Mononuclear cell (primary cell): ENCODE measurements around the gene SLC38A2. TPM values are rescaled to one million over a fixed set of nuclear protein-coding genes. Genes with fewer than 3 reads are reported as not detected.
"Not testable (repeated sequence)": the region's sequence is repeated elsewhere in the genome, so short reads cannot be mapped to it uniquely, and the experiment has no call there.

ENCODE experiments used
- H3K27me3 ChIP-seq: 2 replicates; pipeline ENCODE4 v1.6.0; 2011; ENCODE audit warnings: low read length, control low read depth; ENCODE audit not compliant: insufficient read depth
- H3K4me1 ChIP-seq: 2 replicates; pipeline ENCODE4 v1.5.1; 2011; ENCODE audit warnings: mild to moderate bottlenecking, low read length, control low read depth; ENCODE audit not compliant: insufficient read depth
- H3K4me3 ChIP-seq: 2 replicates; pipeline ENCODE4 v1.5.1; 2011; ENCODE audit warnings: mild to moderate bottlenecking, low read length, moderate library complexity
- H3K9me3 ChIP-seq: 2 replicates; pipeline ENCODE4 v1.5.1; 2011; ENCODE audit warnings: low read depth, mild to moderate bottlenecking, control low read depth, low read length
- total RNA-seq: library from RNA; depleted of rRNA; stranded (reverse); fragments of >200 nt; gene quantifications from one replicate; pipeline ENCODE4 v1.2.3, GENCODE V29; 2012

SLC38A2 gene
- total RNA-seq, 1 donor = 277 TPM

- Histone ChIP-seq H3K4me1 (no peaks in the 10 kb centered on the region), H3K4me3 (no peak overlapping the region), H3K9me3 (no peaks in the 10 kb centered on the region), H3K27me3 (no peaks in the 10 kb centered on the region)
Measured at GRCh38 chr12:46351886-46352650, 20.5 kb downstream of the SLC38A2 start.

DNA sequence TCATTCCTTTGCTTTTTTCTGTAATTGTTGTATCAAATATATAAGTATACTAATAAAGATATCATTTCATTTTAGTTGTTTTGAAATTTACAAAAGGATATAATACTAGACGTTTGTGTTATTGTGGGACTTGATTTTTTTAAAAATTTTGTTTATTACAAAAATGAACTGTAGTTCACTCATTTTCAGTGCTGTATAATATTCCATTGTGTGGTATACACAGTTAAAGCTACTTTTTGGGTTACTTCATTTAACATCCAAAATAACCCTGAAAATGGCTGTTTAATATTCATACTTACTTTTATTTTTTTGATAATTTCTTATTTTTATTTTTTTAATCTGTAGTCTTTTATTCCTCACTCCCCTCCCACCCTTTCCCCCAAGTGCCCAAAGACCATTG is 21.4 kb downstream of the SLC38A2 start:
- Histone ChIP-seq H3K27me3 (no peaks in the 10 kb centered on the region), H3K9me3 (no peaks in the 10 kb centered on the region), H3K4me3 (no peak overlapping the region), H3K4me1 (no peaks in the 10 kb centered on the region)

GRCh38 chr12:46349253-46349652 is 23.3 kb downstream of the SLC38A2 start:
- H3K4me3 ChIP-seq = no peak overlapping the region
- no peaks in the 10 kb centered on the region for H3K27me3 ChIP-seq
- no peaks in the 10 kb centered on the region for H3K9me3 ChIP-seq
- H3K4me1 ChIP-seq = no peaks in the 10 kb centered on the region

- no peaks in the 10 kb centered on the region for H3K9me3 ChIP-seq
- H3K27me3 ChIP-seq = no peaks in the 10 kb centered on the region
- no peak overlapping the region for H3K4me3 ChIP-seq
- H3K4me1 ChIP-seq = no peaks in the 10 kb centered on the region
Measured at GRCh38 chr12:46343118-46343852, 29.3 kb downstream of the SLC38A2 start.

DNA sequence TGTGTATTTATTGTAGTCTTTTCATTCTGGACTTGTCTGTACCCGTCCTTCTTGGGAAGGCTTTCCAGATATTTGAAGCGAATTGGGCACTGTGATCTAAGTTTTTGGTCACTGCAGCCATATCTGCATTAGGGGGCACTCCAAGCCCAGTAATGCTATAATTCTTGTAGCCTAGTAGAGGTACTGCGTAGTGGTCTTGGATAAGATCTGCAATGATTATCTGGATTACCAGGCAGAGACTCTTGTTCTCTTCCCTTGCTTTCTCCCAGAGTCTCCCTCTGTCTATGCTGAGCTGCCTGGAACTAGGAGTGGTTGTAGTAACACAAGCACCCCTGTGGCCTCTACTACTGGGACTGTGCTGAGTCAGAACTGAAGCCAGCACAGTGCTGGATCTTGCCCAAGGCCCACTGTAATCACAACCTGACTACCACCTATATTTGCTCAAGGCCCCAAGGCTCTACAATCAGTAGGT is 30.0 kb downstream of the SLC38A2 start:
- H3K9me3 ChIP-seq = no peaks in the 10 kb centered on the region
- H3K4me3 ChIP-seq = no peak overlapping the region
- no peaks in the 10 kb centered on the region for H3K27me3 ChIP-seq
- no peaks in the 10 kb centered on the region for H3K4me1 ChIP-seq

DNA sequence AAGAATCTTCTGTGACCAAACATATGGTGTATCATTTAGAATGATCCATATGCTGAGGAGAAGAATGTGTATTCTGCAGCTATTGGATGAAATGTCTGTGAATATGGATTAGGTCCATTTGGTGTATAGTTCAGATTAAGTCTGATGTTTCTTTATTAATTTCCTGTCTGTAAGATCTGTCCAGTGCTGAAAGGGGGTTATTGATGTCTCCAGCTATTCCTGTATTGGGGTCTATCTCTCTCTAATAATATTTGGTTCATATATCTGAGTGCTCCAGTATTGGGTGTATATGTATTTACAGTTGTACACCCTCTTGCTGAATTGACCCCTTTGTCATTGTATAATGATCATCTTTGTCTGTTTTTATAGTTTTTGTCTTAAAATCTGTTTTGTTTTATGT is 33.5 kb downstream of the SLC38A2 start:
- no peaks in the 10 kb centered on the region for H3K9me3 ChIP-seq
- H3K4me1 ChIP-seq = no peaks in the 10 kb centered on the region
- H3K27me3 ChIP-seq = no peaks in the 10 kb centered on the region
- H3K4me3 ChIP-seq = no peak overlapping the region

- Histone ChIP-seq H3K9me3 (peaks cover 15% of the 10 kb centered on the region), H3K4me1 (no peaks in the 10 kb centered on the region), H3K27me3 (no peaks in the 10 kb centered on the region), H3K4me3 (no peak overlapping the region)
Measured at GRCh38 chr12:46332260-46332659, 40.3 kb downstream of the SLC38A2 start.

DNA sequence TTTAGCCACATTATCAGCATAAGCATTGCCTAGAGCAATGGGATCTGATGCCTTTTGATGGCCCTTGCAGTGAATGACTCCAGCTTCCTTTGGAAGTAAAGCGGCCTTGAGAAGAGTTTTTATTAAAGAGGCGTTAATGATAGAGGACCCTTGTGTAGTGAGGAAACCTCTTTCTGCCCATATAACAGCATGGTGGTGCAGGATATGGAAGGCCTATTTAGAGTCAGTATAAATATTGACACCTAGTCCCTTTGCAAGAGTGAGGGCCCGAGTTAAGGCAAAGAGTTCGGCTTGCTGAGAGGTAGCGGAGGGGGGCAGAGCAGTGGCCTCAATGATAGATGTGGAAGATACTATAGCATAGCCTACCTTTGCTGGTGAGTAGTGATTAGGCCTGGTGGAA is 47.5 kb downstream of the SLC38A2 start:
- H3K4me1 ChIP-seq, H3K4me3 ChIP-seq, H3K27me3 ChIP-seq: not testable (repeated sequence)
- H3K9me3 ChIP-seq = peaks cover 14% of the 10 kb centered on the region

DNA sequence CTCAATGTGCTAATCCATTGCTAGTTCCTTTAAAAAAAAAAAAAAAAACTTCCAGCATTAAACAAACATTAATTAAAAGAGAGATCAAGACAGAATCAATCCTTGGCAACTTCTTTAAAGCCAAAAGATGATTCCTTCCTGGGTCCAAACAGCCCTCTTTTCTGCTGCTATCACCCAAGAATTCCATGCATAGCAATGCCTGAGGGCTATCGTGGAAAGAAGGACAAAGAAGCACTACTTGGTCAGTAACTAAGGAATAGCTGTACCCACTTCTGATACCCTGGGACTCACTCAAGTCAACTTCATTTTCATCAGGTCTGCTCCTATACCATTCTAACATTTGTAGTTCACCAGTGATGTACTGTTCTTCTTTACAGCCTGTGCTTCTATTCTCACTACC is 51.8 kb downstream of the SLC38A2 start:
- peaks cover 4% of the 10 kb centered on the region for H3K27me3 ChIP-seq
- peaks cover 4% of the 10 kb centered on the region for H3K9me3 ChIP-seq
- H3K4me1 ChIP-seq = no peaks in the 10 kb centered on the region
- H3K4me3 ChIP-seq = no peak overlapping the region

DNA sequence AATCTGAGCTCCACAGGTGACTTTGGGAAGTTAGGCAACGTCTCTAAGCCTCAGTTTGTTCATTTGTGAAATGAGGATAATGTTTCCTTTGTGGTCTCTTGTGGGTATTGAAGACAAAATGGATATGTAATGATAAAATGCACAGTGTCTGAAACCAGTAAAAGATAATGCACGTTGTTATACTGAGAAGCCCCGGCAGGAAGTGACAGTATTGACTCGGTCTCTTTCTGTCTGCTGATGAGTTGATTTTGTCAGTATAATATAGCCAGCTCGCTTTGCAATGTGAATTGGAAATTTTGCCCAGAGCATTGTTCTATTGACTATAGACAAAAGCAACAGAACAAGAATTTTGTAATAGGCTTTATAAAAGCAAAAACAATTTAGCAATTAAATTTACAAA is 54.5 kb downstream of the SLC38A2 start:
- peaks cover 4% of the 10 kb centered on the region for H3K27me3 ChIP-seq
- H3K9me3 ChIP-seq = no peaks in the 10 kb centered on the region
- no peaks in the 10 kb centered on the region for H3K4me1 ChIP-seq
- H3K4me3 ChIP-seq = no peak overlapping the region

Other genes starting within 250 kb of the SLC38A2 start
- gene SLC38A1, start 103.7 kb downstream of the SLC38A2 start, total RNA-seq = 308 TPM